HG02973 (cell line): ENCODE data around the gene KCNH8.
"Not testable (repeated sequence)": the region's sequence is repeated elsewhere in the genome, so short reads cannot be mapped to it uniquely, and the experiment has no call there.

ENCODE experiments used
- ATAC-seq: cut with Tn5 transposase; IDR thresholded peaks from one replicate; pipeline ENCODE4 v1.9.1; 2021; ENCODE audit warnings: moderate library complexity; ENCODE audit not compliant: unreplicated experiment

The KCNH8 gene

DNA sequence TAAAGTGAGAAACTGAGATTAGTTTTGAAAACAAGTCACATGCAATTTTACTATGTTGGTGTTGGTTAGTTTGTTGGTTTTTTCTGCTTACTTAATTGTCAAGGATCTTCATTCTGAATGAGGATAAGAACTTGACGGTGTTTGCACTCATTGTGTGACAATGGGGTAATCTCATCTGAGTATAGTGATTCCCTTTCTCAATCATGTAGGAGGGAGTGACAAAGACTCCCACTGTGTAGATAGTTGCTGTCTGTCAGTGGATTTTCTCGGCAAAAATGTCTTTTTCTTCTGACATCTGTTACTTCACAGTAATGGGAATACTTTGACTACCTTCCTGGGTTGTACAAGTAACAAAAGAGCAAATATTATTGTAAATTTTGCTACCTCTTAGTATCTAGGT, 23.5 kb downstream of the KCNH8 start:
- no peak for ATAC-seq

DNA sequence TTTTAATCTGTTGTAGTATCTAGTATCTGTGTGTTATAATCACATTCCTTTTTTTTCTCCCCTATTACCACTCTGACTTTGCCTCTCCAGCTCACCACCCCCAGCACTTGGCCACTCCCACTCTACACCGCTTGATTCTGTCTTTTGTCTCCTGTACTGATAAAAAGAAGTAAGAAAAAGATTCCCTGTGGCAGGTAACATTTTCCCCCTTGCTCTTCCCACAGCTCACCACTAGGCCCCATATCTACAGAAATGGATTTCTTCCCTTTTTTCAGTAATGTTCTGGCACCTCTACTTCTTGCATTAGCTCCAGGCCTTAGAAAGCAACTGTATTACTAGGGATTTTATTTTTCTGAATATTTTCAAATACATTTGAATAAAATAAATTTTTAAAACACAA, 25.6 kb downstream of the KCNH8 start:
- no peak for ATAC-seq

DNA sequence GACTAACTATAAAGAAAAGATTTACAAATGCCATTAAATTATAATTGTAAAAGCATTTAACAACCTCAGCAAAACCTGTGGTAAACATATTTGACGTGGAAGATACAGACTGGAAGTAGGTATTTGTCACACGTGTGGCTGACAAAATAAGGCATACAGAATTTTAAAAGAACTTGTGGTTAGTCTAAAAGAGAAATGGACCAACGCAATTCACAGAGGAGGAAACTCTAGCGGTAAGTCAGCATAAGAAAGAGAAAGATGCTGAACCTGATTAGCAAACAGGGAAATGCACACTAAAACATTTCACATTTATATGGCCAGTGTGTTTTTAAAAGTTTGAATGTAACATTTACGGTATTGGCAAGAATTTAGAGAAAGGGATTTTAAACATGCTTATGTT, 35.3 kb downstream of the KCNH8 start:
- ATAC-seq: no peak

DNA sequence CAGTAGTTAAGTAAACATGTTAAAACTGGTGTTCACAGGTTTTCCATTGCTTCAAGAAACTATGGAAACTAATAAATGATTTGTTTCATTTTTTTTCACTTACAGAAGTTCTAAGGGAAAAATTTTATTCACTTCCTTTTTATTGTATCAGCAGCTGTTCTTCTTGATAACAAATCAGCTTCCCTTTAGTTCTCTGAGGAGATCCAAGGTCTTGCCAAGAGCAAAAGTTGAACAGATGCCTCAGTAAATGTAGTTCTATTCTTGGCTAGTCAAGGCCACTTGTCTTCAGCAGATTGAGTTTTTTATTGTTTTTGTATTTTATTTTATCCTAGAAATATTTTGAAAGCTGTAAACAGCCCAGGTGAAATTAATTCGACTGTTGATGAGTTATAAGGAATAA, 41.8 kb downstream of the KCNH8 start:
- ATAC-seq: no peak

DNA sequence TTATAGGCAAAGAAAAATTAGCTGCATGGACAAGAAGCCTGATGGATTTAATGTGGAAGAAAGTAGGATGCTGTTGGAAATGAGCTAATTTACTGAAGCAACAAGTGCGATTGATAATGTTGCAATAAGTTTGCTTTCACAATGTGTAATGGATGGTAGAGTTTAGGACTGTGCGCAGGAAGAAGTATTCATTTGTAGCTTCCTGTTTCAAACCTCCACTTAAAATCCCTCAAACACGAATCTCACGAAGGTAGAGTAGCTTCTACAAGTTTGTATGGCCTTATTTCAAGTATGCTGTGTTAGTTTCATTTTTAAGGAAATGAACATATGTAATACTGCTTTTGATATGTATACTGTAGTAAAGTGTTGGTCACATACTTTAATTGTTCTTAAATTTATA, 42.3 kb downstream of the KCNH8 start:
- peak; percentile 94 for ATAC-seq

DNA sequence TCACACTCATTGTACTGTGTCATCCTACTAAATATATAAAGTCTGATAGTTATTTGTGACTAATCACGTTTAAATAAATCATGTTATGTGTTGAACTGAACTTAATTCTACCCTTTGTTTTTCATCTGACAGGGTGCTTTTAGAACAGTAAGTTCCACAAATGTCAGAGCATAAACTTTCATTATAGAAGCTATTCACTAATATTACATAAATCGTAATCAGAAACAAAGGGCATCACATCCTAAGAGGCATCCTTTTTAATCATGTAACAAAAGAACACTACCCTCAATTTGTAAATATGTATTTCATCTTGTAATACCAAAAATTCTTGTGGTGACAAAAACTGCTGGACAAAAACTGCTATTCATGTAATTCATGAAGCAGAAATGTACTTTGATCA, 50.8 kb downstream of the KCNH8 start:
- ATAC-seq: no peak

DNA sequence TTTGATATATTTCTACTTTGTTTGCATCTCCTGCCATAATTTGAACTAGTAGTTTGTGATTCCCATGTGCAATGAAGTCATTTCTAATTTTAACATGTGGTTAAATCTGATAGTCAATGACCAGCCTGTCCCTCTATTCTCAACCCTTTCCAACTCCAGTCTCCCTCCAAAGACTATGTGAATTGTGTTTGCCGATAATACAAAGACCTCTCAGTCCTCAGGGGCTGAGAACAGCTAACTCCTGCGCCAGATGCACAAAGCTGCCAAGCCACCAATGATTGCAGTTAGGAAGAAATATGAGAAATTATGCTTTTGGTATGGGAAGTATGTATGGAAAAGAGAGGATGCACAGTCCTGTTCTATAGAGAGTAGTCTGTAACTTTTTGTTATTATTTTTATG, 54.0 kb downstream of the KCNH8 start:
- ATAC-seq: no peak

DNA sequence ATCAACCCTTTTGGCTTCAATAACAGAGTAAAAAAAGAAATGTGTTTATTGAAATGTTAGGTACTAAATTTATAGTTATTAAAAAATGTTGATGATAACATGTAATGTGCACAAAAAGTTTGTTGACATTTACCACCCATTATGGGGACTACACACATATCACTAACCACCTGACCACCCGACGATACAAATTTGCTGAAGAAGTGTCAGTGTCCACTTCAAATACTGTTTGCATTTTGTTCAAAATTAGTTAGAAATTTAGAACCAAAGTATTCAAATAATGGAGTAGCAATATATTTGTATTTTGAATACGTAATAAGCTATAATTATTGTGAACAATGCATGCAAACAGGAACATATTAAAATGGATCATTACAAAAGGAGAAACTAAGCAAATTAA, 54.4 kb downstream of the KCNH8 start:
- ATAC-seq: no peak

DNA sequence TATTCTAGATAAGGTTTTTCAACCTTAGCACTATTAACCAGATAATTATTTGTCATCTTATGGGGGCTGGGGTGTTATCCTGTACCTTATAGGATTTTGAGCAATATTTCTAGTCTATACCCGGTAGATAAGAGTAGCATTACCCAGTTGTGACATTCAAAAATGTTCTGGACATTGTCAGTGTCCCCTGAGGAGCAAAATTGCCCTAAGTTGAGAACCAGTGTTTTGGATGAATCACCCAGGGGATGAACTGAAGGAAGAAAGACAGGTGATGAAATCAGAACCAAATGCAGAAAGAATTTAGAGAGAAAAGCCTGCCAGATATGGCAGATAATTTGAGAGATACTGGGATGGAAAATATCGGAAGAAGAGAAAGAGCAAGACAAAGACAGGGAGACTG, 58.2 kb downstream of the KCNH8 start:
- ATAC-seq: no peak

DNA sequence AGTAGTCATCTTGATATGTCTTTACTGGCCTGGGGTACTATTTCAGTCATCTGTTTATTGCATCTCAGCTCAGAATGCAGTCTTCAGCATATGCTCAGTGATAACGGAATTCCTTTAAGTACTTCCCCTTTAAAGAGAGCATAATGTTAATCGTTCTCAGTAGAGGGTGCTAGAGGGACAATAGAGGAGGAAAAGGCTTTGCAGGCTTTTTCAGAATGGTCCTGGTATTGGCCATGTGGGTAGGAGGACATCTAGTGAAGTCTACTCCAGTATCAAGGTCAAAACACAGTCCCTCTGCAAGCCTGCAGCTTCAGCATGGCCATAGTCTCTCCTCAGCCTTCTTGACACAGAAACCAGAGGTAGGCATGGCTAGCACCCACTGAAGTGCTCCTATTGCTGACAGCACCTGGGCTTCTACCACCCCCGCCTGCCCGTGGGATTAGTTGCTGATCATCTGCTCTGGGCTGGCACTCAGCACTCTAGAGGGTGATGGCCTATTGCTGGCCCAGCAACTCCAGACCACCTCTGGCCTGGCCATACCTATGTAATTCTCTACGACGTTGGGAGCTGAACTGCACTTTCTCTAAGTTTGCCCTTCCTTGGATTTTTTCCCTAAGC, 65.4 kb downstream of the KCNH8 start:
- ATAC-seq: no peak

DNA sequence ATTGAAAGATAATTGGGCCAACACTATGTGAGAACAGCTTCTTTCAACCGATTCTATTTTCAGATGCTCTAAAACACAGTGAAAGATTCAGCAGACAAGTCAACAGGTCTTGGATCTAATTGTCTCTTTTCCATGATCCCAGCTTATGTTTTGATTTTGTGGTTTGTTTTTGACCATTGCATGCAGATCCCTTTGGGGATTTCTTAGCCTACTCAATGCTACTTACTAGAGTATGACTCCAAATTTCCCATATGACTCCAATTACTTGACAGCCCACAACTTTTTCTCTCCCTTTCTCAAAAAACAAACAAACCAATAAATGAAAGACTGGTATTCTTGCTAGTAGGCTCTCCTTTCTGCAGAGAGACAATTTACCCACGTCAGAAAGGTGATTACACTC, 67.1 kb downstream of the KCNH8 start:
- ATAC-seq: no peak

DNA sequence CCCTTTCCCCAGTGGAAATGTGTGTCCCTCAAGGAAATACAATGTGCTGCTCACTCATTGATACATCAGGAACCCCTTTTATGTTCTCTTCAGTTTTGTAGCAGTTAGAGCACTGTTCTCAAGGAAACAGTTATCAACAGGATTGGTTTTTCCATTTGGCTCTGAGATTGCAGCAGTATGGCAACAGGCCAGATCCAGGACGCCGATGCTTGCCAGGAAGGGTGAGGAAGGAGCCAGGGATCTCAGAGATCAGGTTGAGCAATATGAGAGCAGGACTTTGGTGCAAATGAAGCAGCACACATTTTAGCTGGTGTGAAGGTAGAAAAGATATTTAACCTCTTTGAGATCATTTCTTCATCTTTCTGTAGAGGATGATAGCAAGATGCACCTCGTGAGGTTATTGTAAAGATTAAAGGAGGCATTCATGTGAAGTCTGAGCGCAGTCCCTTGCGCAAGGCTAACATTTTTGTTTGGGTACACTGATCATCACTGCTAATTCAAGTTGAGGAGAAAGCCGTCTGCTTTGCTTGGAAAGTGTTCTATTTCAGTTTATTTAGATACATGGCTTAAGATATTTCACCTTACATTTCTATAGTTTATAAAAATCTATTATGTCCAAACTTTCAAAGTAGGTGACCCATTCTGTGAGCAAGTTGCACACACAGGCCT, 68.5 kb downstream of the KCNH8 start:
- no peak for ATAC-seq

DNA sequence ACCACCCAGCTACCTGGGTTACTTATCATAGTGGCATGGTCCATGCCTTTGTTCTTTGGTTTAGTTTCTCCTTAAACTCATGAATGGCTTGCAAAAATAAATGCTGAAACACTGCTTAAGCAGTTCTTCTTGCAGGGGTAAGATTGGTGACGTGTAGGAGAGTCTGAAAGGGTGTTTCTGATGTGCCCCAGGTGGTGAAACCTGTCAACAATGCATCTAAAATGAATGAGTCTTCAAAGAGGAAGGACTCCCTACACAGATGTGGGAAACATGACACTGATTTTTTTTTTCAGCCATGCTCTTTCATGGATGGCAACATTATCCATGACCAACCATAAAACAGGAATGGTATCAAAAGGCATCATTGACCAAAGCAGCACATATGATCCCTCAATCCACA, 72.0 kb downstream of the KCNH8 start:
- no peak for ATAC-seq

DNA sequence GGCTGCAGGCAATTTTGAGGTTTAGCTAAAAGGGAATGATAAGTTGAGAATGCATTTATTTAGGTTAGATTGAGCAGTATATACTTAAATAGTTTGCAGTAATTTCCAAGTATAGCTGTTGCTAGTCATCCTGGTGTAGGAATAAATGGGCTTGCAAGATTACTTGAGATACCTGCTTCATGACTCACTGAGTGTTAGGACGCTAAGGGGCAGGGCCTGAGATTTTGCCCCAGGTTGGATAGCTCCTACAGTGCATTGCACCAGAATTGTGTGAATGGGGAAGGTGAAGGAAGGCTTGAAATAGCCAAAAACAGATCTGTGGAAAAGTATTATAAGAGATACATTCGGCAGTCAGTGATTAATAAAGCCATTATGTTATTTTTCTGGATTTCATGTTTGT, 72.8 kb downstream of the KCNH8 start:
- no peak for ATAC-seq

DNA sequence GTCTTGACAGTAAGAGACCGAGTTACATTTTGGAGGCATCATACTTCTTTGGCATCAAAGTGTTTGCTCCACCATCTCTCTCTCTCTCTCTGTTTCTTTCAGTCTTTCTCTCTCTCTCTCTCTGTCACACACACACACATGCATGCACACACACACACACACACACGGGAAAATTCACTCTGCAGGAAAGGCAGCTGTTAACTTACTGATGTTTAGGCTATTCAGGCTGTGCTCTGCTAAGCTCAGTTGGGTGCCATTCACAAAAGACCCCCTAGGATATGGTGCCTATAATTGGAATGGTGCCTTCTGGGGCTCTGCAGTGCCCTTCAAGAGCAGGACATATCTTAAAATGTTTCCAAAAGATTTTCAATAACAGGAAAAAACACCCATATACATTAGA, 78.2 kb downstream of the KCNH8 start:
- ATAC-seq: no peak

DNA sequence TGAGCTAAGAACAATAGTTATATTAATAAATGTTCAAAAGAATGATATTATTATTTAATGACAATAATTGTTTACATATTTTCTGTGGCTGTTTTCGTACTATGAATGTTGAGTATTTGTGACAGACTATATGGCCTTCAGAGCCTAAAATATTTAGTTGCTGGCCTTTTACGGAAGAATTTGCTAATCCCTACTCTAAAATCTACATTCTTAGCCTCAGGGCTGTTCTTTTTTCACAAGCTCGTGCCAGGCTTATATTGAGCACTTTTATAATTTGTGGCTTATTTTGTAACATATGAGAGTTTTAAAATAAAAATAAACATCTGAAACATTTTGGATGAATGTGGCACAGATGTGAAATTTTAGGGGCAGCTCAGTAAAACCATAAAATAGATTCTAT, 79.9 kb downstream of the KCNH8 start:
- ATAC-seq: no peak

DNA sequence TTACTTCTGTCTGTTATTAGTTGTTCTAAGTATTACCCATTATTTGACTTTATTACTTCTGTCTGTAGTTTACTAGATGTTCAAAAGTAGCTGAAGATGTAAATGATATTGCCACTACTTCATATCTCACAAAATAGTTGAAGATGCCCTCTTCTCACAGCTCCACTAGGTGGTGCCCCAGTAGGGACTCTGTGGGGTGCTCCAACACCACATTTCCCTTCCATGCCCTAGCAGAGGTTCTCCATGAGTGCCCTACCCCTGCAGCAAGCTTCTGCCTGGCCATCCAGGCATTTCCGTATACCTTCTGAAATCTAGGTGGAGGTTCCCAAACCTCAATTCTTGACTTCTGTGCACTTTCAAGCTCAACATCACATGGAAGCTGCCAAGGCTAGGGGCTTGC, 80.8 kb downstream of the KCNH8 start:
- ATAC-seq: no peak

DNA sequence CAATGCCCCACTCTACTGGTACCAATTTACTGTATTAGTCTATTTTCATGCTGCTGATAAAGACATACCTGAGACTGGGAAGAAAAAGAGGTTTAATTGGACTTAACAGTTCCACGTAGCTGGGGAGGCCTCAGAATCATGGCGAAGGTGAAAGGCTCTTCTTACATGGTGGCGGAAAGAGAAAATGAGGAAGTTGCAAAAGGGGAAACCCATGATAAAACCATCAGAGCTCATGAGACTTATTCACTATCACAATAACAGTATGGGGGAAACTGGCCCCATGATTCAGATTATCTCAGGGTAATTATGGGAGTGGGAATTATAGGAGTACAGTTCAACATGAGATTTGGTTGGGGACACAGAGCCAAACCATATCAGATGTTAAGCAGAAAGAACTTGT, 81.6 kb downstream of the KCNH8 start:
- not testable (repeated sequence) for ATAC-seq

DNA sequence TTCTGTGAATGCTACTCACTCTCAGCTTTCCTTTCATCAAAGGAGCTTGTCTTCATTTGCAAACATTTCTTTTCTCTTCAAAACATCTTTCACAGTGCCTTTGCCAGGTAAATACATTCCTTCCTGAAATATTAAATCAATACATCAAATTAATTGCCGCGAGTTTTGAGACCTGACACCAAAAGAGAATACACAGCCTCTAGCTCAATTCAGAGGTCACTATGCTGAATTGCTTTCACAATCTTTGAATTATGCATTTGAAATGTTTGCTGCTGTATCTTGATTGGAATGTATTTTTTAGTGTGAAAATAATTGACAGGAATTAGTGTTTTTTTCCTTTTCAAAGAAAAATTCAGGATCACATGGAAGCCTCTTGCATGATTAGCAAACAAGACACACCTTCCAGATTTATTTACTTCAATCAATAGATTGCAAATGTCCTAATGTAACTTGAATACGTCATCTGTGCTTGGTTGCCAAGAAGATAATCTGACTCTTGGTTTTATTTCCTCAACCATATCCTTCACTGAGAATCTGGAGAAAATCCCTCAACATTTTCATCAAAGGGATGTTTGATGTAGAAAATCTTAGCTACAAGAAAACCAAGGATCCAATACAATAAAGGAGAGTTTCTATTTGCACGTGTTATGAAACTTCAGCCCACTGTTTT, 83.6 kb downstream of the KCNH8 start:
- ATAC-seq: no peak

DNA sequence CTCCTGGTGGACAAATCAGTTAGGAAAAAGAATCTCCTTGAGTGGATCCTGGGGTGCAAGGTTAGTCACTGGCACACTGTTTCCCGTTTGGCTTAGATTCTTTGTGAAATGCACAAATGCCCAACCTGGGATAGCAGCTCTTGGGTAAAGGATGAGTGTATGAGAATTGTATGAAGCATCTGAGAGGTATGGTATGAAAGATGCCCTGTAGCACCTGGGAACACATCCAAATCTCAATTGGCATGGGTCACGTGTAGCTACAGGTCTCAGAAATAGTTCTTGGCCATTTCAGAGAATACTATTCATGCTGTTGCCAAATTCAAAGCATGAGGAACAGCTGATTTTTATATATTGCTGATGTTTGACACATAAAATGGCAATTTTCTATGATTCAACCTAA, 84.3 kb downstream of the KCNH8 start:
- ATAC-seq: no peak

DNA sequence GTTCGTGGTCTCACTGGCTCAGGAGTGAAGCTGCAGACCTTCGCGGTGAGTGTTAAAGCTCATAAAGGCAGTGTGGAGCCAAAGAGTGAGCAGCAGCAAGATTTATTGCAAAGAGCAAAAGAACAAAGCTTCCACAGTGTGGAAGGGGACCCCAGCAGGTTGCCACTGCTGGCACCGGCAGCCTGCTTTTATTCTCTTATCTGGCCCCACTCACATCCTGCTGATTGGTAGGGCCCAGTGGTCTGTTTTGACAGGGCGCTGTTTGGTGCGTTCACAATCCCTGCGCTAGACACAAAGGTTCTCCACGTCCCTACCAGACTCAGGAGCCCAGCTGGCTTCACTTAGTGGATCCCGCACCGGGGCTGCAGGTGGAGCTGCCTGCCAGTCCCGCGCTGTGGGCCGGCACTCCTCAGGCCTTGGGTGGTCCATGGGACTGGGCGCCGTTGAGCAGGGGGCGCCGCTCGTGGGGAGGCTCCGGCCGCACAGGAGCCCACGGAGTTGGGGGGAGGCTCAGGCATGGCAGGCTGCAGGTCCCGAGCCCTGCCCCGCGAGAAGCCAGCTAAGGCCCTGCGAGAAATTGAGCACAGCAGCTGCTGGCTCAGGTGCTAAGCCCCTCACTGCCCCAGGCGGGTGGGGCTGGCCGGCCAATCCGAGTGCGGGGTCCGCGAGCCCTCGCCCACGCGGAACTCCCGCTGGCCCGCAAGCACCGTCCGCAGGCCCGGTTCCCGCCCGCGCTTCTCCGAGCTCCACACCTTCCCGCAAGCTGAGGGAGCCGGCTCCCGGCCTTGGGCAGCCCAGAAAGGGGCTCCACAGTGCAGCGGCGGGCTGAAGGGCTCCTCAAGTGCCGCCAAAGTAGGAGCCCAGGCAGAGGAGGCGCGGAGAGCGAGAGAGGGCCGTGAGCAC, 85.8 kb downstream of the KCNH8 start:
- ATAC-seq: not testable (repeated sequence)

DNA sequence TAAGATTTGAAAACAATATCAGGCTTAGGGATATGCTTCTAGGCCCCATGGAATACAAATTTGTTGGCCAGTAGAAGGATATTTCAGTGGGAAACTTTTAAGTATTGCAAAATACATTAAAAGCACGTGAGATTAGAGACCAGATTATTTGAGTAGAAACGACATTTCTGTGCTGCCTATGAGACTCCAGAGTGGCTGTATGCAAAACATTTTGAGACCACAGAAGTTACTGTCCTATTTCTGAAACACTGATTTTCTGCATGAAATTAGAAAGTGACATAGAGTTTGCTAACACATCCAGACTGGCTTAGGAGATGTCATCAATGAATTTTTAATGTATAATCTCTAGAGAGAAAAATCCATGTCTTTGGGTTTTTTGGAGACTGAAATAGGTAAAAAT, 99.8 kb downstream of the KCNH8 start:
- no peak for ATAC-seq
